Islet of Langerhans (tissue), 1 donor: ENCODE measurements around the gene TRIM54.
"Not testable (repeated sequence)": the region's sequence is repeated elsewhere in the genome, so short reads cannot be mapped to it uniquely, and the experiment has no call there.

Experiments used
- FAIRE-seq: peaks from one replicate; lab custom pipeline; 2011; peaks lifted over from hg19 to GRCh38; lab: Jason Lieb, UNC

TRIM54 gene

DNA sequence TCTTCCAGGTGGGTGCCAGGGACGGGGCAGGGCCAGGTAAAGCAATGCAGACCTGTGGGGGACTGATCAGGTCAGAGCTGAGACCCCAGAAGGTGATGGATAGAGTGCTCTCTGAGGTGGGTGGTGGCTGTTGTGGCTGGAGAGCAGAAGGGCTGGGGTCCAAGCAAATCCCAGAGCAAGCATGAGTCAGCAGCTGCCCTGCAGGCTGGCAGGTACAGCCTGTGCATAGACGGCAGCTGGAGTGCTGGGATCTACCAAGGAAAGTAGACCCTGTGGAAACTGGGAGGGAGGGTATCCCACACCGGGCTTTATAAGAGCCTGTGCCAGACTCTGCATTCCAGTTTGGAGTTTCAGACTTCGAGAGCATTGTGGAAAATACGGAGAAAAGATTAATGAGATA is 663 bp downstream of the TRIM54 start:
- FAIRE-seq, result no peak

DNA sequence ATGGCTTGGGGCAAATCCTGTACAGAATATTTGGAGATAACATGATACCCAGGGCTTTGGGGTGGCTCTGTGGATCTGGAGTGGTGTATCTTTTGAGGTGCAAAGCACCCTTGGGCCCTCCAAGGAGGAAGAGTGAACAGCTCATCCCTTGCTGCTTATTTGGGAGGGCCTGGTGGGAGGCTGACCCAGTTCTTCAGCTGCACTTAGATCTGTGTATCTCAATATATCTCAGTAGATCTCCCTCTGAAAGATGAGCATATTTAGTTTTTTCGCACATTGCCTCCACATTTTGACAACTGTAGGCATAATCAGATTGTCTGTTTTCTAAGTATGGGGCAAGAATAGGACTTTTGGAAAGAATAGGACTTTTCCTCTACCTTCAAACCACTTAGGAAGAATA is 2.8 kb downstream of the TRIM54 start:
- FAIRE-seq, result no peak

DNA sequence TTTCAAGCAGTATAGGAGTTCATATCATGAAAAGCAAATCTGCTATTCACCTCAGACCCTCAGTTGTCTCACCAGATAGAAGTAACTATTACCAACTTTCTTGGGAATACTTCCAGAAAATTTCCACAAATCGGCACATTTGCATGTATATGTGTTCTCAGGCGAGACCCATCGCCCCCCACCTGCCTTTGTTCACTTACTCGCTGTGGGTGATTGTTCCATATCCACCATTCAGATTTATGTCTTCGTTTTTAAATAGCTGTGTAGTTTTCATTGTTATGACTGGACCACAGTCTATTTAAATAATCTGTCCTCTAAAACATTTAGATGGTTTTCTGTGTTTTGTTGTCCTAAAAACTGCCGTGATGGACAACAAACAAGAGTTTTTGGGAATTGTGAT is 3.3 kb downstream of the TRIM54 start:
- no peak for FAIRE-seq

DNA sequence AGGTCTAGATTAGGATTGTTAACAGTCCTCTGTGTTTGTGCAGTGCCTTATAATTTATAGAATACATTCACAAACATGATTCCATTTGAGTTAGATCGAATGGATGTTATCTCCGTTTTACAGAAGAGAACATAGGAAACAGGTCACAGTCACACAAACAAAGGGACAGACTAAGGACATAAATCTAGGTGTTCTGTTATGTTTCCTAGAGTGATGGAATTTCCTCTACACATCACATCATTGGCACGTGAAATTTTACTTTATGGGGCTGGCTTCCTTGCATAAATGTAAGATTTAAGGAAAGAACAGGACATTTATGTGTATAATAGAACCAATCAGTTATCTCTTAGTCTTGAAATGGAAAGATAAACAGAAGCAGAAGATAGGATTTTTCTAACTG is 6.4 kb downstream of the TRIM54 start:
- no peak for FAIRE-seq

DNA sequence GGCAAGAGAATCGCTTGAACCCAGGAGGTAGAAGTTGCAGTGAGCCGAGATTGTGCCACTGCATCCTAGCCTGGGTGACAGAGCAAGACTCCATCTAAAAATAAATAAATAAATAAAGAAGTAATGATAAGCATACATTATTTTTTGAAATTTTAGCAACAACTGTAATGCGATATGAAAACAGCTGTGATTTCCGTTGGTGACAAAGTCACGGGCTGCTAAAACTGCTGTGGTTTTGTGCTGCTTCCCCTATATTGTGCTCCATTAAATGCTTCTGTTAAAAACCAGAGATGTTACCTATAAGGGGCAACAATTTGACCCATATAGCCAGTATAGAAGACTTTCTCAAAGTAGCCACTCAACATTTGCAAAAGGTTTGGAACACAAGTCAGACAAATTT is 8.3 kb downstream of the TRIM54 start:
- no peak for FAIRE-seq

DNA sequence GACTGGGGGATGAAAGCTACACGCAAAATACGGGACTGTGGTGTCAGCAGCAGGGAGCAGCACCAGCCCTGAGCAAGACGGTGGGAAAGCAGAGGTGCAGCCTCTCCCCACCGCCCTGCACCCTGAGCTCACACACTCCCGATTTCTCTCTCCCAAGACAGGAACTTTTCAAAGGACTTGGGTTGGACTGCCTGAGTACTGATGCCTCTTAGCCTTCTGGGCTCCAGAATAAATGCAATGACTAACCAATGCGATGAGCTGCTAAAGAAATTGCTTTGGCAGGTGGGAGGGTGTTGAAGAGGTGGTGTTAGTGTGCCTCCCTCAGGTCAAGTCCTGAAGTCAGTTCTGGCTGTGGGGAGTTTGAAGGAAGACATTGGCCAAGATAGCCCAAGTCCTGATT is 9.6 kb downstream of the TRIM54 start:
- FAIRE-seq, result no peak

DNA sequence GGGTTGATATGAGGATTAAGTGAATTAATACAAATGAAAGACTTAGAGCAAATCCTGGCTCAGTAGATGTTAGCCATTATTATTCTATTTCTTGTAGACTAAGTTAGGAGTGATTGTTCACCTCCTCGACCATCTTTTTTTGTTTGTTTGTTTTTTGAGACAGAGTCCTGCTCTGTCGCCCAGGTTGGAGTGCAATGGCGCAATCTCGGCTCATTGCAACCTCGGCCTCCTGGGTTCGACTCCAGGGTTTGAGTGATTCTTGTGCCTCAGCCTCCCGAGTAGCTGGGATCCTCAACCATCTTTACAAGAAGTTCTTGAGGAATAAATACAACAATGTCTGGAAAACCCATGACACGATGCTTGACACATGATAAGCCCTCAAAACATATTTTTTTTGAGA is 12.7 kb downstream of the TRIM54 start:
- FAIRE-seq, result no peak

DNA sequence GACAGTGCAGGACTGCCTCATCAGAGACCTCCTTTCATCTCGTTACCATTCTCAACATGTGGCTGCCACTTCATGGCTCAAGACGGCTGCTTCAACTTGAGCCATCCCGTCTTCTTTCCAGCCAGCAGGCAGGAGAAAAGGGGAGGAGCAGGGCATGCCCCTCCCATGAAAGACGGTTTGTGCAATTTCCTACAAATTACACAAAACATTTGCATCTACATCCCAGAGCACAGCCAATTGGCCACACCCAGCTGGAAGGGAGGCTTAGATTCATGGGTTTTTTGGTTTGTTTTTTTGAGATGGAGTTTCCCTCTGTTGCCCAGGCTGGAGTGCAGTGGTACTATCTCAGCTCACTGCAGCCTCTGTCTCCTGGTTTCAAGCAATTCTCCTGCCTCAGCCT is 14.3 kb downstream of the TRIM54 start:
- no peak for FAIRE-seq

DNA sequence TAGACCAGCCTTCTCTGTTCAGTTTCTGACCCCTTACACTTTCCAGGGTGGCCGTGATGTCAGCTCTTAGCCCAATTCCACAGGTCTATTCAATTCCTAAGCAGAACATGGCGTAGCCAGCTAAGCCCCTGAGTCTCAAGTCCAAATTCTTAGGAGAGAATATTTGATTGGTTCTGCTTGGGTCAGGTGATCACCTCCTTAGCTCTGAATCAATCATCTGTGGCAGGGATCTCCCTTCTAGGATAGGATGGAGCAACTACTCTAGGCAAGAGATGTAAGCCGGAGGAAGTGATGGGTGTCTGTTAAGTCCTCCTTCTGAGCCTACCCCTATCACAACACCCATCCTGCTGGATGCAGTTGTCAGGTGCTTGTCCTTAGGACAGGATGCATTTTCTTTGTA is 15.0 kb downstream of the TRIM54 start:
- FAIRE-seq, result no peak

DNA sequence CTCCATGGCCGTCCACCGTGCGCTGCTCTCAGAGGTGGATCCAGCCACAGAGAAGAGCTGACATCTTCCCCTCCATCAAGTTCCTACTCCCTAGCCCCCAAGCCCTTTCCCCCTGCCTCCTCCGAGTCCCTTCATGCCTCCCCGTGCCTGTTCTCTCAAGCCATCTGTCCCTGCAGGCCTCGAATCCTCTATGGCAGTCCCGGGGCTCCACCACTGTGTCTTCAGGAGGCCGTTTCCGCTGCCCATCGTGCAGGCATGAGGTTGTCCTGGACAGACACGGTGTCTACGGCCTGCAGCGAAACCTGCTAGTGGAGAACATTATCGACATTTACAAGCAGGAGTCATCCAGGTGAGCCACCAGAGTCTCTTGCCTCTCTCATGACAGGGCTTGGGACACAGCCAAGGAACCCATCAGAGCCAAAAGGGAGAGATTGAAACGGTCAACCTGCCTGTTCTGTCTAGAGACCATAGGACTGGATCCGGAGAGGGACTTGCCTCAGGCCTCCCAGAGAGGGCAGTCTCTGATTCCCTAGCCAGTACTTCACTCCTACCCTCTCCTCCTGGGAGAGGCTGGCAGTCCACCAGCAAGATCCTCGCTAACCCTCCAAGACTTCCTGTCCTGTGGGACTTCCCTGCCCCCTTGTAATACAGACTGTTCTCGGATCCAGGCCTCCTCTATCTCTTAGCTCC is 16.3 kb downstream of the TRIM54 start:
- FAIRE-seq, result no peak

DNA sequence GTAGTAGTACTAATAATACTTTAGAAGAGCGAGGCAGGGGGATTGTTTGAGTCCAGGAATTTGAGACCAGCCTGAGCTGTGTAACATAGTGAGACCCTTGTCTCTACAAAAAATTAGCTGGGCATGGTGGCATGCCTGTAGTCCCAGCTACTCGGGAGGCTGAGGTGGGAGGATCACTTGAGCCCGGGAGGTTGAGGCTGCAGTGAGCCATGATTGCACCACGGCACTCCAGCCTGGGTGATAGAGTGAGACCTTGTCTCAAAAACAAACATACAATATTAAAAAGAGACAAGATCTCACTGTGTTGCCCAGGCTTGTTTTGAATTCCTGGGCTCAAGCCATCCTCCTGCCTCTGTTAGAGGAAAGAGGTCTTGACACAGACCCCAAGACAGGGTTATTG is 18.4 kb downstream of the TRIM54 start:
- FAIRE-seq, result not testable (repeated sequence)

DNA sequence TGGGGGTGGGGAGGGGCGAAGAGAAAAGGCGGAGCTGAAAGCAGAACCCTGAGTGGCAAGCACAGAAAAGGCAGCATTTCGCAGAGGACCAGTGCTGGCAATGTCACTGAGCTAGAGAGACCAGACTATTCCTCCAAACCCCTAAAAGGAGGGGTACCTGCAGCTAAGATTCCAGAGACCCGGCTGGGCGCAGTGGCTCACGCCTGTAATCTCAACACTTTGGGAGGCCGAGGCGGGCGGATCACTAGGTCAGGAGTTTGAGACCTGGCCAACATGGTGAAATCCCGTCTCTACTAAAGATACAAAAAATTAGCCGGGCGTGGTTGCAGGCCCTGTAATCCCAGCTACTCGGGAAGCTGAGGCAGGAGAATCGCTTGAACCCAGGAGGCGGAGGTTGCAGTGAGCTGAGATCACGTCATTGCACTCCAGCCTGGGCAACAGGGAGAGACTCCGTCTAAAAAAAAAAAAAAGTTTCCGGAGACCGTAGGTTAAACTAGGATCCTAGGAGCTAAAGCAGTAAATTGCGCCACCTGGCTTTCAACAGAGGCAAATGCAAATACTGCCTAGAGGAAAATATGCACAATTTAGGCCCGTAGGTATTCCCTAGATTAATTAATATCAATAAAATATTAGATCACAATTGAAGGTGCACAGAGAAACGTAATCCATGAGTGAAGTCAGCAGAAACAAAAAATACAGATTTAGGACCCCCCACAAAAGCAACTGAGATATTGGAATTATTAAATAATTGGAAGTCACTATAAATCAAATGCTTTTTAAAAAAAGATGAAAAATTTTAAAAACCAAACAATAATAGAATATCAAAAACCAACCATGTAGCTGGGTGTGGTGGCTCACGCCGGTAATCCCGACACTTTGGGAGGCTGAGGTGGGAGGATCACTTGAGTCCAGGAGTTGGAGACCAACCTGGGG is 21.1 kb downstream of the TRIM54 start:
- FAIRE-seq, result peak; percentile 85

DNA sequence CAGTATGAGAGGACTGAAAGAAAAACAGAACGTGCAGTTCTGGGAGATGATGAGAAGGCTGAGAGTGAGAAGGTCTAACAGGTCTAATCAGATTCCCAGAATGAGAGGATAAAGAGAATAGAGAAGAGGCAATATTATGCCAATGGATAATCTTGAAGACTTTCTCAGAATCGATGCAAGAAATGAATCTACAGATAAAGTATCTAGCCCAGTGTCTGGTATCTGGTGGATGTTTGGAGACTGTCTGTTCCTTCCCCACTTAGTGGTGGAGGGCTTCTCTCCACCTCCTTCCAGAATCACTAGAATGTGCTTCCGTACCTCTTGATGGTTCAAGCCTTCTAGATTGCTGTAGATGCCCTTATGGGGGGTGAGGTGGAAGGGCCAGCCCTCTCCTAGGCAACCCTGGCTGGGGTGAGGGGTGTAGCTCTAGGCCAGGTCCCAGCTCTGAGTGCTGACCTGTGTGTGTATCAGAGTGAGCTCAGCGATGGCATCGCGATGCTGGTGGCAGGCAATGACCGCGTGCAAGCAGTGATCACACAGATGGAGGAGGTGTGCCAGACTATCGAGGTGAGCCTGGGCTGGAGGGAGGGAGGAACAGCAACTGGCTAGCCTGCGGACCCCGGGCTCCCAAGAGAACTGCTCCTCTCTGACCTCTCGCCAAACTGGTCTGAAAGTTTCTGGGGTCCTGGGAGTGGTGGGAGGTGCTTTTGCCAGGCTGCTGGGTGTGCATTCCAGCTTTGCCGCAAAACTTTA is 22.4 kb downstream of the TRIM54 start:
- FAIRE-seq, result no peak

DNA sequence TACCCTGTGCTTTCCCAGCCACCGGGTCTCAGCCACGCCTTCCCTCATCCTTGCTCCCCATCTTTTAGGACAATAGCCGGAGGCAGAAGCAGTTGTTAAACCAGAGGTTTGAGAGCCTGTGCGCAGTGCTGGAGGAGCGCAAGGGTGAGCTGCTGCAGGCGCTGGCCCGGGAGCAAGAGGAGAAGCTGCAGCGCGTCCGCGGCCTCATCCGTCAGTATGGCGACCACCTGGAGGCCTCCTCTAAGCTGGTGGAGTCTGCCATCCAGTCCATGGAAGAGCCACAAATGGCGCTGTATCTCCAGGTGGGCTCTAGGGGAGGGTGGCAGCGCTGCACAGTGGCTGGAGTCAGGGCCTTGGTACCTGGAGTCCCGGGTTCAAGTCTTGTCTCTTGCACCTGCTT is 23.3 kb downstream of the TRIM54 start:
- no peak for FAIRE-seq

DNA sequence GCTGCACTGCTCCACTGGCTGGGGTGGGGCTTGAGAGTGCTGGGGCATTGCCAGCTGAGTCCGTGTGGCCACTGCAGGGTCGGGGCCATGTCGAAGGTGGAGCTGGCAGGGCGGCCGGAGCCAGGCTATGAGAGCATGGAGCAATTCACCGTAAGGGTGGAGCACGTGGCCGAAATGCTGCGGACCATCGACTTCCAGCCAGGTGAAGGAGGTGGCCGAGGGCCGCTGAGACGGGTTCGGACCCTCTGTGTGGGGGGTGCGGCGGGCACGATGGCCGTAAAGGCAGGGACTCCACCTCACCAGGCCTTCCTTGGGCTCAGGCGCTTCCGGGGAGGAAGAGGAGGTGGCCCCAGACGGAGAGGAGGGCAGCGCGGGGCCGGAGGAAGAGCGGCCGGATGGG is 23.9 kb downstream of the TRIM54 start:
- no peak for FAIRE-seq

DNA sequence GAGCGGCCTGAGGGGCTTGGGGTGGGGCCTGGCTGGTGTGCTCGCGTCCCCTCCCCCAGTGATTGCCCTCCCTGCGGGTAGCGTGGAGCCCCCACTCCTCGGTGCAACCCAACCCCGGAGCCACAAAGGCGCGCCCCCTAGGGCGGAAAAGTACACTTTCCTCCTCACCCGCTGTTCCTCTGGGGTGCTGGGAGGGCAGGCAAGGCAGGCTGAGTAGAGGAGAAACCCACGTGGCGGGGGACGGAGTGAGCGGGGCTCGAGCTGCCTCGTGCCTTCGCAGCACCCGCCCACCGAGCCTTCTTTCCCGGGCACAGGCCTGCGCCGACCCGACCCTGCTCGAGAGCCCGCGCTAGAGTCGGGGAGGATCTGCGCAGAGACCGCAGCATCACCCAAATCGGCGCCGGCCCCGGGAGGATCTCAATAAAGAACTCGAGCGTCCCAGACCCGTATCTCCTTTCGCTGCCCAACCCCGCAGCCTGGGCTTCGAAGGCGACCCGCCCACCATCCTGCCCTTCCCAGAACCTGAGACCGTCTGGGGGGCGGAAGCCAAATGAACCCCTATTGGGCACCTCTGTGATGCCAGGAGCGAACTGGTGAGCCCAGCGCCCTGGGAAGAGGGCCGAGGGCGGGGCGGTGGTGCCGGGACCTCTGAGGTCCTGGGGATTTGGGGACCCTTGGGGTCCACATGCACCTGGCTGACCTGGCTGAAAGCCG is 24.5 kb downstream of the TRIM54 start:
- no peak for FAIRE-seq

DNA sequence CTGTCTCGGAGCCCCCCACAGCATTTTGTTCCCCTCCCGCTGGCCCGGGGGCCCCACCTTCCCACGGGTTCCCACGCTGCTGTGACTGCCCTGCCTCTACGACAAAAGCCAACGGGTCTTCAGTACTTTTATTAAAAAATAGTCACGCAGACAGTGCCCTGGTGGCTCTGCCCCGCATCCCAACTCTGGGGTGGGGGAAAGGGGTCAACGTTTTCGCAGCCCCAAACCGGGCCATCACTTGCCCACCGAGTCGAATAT is 25.0 kb downstream of the TRIM54 start:
- no peak for FAIRE-seq

DNA sequence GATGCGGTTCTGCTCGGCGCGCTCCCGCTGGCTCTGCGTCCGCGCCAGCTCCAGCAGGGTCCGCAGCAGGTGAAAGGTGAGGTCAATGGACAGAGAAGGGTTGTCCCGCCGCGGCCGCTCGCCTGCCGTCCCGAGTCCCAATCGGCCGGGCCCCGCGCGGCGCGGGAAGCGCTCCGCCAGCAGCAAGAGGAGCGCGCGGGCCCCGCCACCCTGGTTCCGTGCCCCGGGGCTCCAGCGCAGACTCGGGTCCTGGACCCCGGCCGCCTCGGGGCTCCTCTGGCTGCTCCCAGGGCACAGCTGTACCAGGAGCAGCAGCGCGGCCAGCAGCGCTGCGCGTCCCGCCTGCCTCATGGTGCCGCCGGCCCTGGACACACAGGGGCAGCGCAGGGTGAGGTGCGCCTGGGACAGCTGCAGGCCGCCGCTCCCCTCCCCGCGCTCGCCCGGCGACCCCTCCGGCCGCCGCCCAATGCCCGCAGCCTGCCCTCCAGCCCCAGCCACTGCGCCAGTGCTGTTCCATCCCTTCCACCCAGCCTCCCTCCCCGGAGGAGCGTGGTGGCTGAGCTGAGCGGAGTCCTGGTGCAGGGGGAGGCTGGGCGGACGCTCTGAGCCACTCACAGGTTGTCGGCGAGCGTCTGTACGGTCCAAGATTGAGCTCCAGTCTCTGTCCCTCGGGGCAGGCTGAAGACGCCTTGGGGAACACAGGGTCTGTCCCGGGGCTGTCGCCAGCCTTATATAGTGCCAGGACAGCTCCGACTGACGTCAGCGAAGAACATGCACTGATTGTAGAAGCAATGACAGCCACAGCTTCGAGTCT is 25.5 kb downstream of the TRIM54 start:
- no peak for FAIRE-seq

DNA sequence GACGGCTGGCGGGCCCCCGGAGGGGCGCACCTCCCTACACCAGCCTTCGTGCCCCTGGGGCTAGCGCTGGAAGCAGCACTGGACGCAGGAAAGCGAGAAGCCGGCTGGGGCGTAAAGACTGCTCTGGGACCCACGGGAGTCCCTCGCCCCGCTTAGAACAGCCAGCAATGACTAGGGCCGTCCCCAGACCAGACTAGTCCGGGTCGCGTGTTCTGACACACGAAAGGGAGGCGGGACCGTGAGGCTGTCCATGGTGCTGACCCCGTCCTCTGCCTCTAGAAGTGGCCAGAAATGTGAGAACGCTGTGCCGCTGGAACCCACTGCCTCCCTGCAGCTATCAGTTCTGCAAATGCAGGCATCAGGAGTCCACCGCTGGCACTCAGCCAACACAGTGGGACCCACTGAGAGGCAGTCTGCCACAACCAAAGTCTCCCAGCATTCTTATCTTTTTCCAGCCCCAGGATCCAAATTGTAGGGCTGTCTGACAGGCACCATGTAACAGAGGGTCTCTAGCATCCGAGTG is 26.2 kb downstream of the TRIM54 start, which contains the start of gene UCN:
Gene UCN (minus strand): TSS at position 87 of the 523 bp plus-strand sequence. CDS start 550 bp downstream, outside the sequence.
- FAIRE-seq, result no peak

DNA sequence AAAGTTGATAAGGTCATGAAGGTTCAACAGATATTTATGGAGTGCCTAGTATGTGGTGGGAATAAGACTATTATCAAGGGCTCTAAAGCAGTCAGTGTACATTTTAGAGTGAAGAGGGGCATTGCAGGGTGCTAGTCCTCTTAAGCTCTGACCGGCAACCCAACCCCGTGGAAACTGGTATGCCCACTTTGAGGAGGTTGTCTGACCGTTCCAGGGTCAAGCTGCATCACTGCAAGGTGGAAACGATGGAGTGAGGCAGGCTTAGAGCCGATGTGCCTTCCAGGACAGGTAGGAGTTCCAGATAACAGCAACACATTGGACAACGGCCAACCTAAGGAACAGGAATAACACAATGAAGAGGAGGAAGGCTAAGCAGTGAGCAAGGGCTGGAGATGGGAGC is 27.4 kb downstream of the TRIM54 start:
- FAIRE-seq, result no peak

DNA sequence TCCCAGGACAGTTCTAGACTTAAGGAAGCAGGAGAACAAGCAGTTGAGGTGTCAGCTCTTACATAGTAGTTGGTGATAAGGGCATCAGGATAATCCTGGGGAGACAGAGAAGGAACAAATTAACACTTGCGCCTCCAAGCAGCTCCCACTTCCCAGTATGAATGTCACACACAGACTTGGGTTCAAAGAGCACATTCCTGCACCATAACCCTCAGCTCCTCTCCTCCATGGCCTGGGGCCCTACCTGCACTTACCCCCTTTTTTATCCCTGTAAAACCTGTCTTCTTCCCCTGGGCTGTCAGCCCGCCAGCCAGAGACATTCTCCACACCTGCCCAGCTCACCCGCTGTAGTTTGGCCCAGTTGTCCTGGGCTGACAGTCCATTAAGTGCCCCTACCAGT is 29.9 kb downstream of the TRIM54 start:
- no peak for FAIRE-seq
